SK-N-SH (cell line): ENCODE measurements around the gene PDE6G.

ENCODE experiments used
- CHD2 ChIP-seq: fragments of 150-350 bp; IDR thresholded peaks from 2 replicates; pipeline ENCODE4 v1.6.1; 2018; ENCODE audit warnings: low read length; ENCODE audit not compliant: partially characterized antibody
- EZH2phosphoT487 ChIP-seq: fragments of 200-600 bp; sonication (generic); IDR thresholded peaks from 2 replicates; pipeline ENCODE4 v1.6.1; 2017; ENCODE audit warnings: low read depth, mixed run types, mild to moderate bottlenecking, antibody characterized with exemption, moderate library complexity, borderline replicate concordance
- FOXJ3 ChIP-seq: sonication (generic); formaldehyde crosslinking; IDR thresholded peaks from 2 replicates; pipeline ENCODE4 v1.5.1; 2020; ENCODE audit warnings: mild to moderate bottlenecking, missing genetic modification reagents
- FOXM1 ChIP-seq: IDR thresholded peaks from 2 replicates; pipeline ENCODE4 v1.4.0; 2012; ENCODE audit warnings: low read depth, mild to moderate bottlenecking
- NFIC ChIP-seq: IDR thresholded peaks from 2 replicates; pipeline ENCODE4 v1.4.0; 2012; ENCODE audit warnings: borderline replicate concordance
- POLR2AphosphoS5 ChIP-seq: IDR thresholded peaks from 2 replicates; pipeline ENCODE4 v1.6.1; 2012; ENCODE audit warnings: low read depth, low read length
- RAD21 ChIP-seq: IDR thresholded peaks from 2 replicates; pipeline ENCODE4 v1.6.1; 2012; ENCODE audit warnings: mild to moderate bottlenecking, low read length
- SMC3 ChIP-seq: IDR thresholded peaks from 2 replicates; pipeline ENCODE4 v1.6.1; 2012; ENCODE audit warnings: low read depth, low read length, improper control_type of control experiment
- TCF12 ChIP-seq: IDR thresholded peaks from 2 replicates; pipeline ENCODE4 v1.4.0; 2012
- TF ChIP-seq, protein P1 (sequence below): IDR thresholded peaks from 2 replicates; pipeline ENCODE4 v1.4.0; 2012; ENCODE audit warnings: low read depth
- TF ChIP-seq, protein P2 (sequence below): fragments of 200-600 bp; sonication (generic); IDR thresholded peaks from 2 replicates; pipeline ENCODE4 v1.6.1; 2017; ENCODE audit warnings: antibody characterized with exemption, mild to moderate bottlenecking, moderate library complexity
- TF ChIP-seq, protein P3 (sequence below): IDR thresholded peaks from 2 replicates; pipeline ENCODE4 v1.4.0; 2012; ENCODE audit warnings: low read depth, borderline replicate concordance
- TF ChIP-seq, protein P4 (sequence below): IDR thresholded peaks from 2 replicates; pipeline ENCODE4 v1.4.0; 2012; ENCODE audit warnings: low read depth, borderline replicate concordance

DNA sequence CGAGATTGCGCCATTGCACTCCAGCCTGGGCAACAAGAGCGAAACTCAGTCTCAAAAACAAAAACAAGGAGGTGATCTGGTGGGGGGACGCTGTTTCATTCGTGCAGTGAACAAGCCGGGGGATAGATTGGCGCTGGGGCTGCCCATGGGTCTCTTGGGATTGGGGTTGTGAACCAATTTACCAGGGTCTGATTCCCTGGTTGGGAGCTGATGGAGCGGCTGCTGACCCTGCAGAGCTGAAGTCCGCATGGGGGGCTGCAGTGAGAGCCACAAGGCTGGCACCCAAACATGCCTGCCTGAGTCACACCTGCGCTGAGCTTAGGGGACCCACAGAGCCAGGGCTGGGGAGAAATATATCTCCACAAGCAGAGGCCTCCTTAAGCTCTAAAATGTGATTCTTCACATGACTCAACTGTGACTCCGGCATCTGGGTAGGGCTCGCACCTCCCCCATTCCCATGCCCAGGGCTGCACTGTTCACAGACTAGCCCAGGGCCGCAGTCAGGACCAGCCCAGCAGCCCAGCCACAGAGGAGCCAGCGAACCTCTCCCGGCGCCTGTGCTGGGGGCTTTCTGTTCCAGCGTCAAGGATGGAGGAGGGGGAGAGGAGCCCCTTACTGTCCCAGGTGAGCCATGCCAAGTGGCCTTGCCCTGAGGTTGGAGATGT, 14.4 kb downstream of the PDE6G start:
- TF ChIP-seq RAD21 (no peak), FOXJ3 (CRISPR knock-in tag) (no peak), FOXM1 (no peak), NFIC (no peak), CHD2 (no peak), TCF12 (peak; percentile 46; the same call in 1 of the 2 replicates), SMC3 (no peak), EZH2phosphoT487 (no peak), POLR2AphosphoS5 (no peak)
- TF ChIP-seq, protein P1, sequence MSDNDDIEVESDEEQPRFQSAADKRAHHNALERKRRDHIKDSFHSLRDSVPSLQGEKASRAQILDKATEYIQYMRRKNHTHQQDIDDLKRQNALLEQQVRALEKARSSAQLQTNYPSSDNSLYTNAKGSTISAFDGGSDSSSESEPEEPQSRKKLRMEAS: peak; percentile 73; the same call in 1 of the 2 replicates
- TF ChIP-seq, protein P2, sequence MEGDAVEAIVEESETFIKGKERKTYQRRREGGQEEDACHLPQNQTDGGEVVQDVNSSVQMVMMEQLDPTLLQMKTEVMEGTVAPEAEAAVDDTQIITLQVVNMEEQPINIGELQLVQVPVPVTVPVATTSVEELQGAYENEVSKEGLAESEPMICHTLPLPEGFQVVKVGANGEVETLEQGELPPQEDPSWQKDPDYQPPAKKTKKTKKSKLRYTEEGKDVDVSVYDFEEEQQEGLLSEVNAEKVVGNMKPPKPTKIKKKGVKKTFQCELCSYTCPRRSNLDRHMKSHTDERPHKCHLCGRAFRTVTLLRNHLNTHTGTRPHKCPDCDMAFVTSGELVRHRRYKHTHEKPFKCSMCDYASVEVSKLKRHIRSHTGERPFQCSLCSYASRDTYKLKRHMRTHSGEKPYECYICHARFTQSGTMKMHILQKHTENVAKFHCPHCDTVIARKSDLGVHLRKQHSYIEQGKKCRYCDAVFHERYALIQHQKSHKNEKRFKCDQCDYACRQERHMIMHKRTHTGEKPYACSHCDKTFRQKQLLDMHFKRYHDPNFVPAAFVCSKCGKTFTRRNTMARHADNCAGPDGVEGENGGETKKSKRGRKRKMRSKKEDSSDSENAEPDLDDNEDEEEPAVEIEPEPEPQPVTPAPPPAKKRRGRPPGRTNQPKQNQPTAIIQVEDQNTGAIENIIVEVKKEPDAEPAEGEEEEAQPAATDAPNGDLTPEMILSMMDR: no peak
- TF ChIP-seq, protein P3, sequence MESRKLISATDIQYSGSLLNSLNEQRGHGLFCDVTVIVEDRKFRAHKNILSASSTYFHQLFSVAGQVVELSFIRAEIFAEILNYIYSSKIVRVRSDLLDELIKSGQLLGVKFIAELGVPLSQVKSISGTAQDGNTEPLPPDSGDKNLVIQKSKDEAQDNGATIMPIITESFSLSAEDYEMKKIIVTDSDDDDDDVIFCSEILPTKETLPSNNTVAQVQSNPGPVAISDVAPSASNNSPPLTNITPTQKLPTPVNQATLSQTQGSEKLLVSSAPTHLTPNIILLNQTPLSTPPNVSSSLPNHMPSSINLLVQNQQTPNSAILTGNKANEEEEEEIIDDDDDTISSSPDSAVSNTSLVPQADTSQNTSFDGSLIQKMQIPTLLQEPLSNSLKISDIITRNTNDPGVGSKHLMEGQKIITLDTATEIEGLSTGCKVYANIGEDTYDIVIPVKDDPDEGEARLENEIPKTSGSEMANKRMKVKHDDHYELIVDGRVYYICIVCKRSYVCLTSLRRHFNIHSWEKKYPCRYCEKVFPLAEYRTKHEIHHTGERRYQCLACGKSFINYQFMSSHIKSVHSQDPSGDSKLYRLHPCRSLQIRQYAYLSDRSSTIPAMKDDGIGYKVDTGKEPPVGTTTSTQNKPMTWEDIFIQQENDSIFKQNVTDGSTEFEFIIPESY: no peak
- TF ChIP-seq, protein P4, sequence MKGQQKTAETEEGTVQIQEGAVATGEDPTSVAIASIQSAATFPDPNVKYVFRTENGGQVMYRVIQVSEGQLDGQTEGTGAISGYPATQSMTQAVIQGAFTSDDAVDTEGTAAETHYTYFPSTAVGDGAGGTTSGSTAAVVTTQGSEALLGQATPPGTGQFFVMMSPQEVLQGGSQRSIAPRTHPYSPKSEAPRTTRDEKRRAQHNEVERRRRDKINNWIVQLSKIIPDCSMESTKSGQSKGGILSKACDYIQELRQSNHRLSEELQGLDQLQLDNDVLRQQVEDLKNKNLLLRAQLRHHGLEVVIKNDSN: no peak; the same call in 1 of the 2 replicates
